ENCODE results near the gene ATXN1. TPM values are rescaled to one million over a fixed set of nuclear protein-coding genes. Genes with fewer than 3 reads are reported as not detected.

The ATXN1 gene
- total RNA-seq, 1 experiment from 2014 or later, result 20.8 TPM

DNA sequence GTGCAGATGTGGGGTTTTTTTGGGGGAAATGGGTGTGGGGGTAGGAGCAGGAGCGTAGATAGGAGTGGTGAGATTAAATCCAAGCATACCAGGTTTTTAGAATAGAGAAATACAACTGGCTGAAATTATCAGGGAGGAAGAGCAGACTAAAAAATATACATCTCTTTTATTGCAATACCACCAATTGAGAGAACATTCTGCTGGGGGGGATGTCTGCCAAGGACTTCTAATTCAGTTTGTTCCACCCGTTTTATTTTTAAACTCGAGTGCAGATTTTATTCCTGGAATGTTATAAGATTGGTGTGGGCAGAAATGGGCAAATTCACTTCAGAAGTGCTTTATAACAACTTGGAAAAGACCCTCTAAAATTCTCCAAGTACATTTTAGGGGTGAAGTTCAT is 330.2 kb downstream of the ATXN1 start:
- Histone ChIP-seq H3K27ac (no peak overlapping the region), H3K9me3 (replicated peaks) (no peaks in the 10 kb centered on the region), H3K27me3 (replicated peaks) (no peaks in the 10 kb centered on the region), H3K4me1 (replicated peaks) (peaks cover 8% of the 10 kb centered on the region; the same call in 1 of the 2 replicates), H3K36me3 (no peaks in the 10 kb centered on the region), H3K4me3 (no peak overlapping the region)
- no peak for DNase-seq (ENCODE audit: low read depth in 1 of 2, low spot score in 2 of 2)

DNA sequence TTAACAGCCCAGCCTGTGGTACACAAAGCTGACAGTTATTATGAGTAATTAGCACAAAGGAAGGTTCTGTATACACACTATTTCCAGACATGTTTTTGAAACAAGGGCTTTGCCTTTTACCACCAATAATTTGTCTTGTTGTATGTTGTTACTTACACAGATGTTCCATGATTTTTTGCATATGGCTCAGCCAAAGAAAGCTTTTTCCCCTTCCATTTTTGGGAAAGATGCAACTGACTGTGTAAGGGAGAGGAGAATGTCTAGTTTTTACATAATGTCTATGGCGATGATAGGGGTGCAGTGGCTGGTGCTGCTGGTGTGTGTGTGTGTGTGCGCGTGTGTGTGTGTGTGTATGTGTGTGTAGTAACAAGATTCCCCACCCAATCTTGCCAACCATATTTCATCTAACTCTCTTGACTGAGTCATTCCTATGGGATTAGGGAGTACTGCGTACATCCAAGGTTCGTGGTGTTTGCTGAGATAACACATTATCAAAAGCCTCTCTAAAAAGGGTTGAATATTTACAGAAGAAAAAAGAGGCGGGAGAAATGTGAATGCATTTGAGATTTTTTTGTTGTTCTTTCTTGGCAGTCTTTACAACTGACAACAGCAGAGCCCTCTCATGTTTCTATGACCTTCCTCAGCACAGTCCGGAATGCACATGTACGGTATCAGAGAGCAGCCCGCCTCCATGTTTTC is 330.7 kb downstream of the ATXN1 start:
- H3K4me1 ChIP-seq (replicated peaks), result peaks cover 8% of the 10 kb centered on the region; the same call in 1 of the 2 replicates
- no peak for DNase-seq (ENCODE audit: low read depth in 1 of 2, low spot score in 2 of 2)
- H3K27ac ChIP-seq, result no peak overlapping the region
- no peaks in the 10 kb centered on the region for H3K9me3 ChIP-seq (replicated peaks)
- H3K27me3 ChIP-seq (replicated peaks), result no peaks in the 10 kb centered on the region
- H3K36me3 ChIP-seq, result no peaks in the 10 kb centered on the region
- no peak overlapping the region for H3K4me3 ChIP-seq

DNA sequence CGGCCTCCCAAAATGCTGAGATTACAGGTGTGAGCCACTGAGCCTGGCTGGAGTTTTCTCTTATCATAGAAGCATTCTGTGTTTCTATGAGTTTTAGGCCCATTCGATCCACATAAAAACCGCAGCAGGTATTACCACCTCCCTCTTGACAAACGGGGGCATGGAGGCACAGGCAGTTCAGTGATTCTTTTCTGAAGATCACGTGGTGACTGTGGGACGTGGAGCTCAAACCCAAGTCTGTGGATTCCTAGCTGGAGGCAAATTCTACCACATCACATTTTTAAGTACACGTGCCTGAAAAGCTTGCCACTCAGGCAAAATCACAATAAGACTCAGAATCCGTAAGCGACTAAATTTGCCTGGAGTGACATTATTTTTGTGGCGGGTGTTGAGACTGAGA is 331.6 kb downstream of the ATXN1 start:
- Histone ChIP-seq H3K4me1 (replicated peaks) (peaks cover 7% of the 10 kb centered on the region; the same call in 1 of the 2 replicates), H3K4me3 (no peak overlapping the region), H3K27me3 (replicated peaks) (no peaks in the 10 kb centered on the region), H3K9me3 (replicated peaks) (no peaks in the 10 kb centered on the region), H3K36me3 (0 out of 2 replicates have a peak, but pooled peaks cover 3% of the 10 kb centered on the region), H3K27ac (no peak overlapping the region)
- no peak for DNase-seq (ENCODE audit: low read depth in 1 of 2, low spot score in 2 of 2)

DNA sequence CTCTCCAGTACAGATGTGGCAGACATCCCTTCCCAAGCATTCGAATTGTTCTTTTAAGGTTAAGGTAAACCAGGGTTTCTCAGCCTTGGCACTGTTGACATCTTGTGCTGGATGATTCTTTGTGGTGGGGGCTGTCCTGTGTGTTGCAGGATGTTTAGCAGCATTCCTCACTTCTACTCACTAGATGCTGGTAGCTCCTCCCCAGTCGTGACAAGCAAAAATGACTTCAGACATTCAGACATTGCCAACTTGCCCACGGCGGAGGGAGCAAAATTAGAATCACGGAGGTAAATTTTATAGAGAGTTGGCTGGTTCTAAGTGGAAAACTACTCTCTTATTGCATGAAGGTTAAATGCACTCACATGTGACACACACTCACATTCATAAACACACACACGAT is 334.1 kb downstream of the ATXN1 start:
- no peaks in the 10 kb centered on the region for H3K27me3 ChIP-seq (replicated peaks)
- H3K9me3 ChIP-seq (replicated peaks), result no peaks in the 10 kb centered on the region
- H3K4me3 ChIP-seq, result no peak overlapping the region
- no peaks in the 10 kb centered on the region for H3K4me1 ChIP-seq (replicated peaks)
- no peak overlapping the region for H3K27ac ChIP-seq
- no peak for DNase-seq (ENCODE audit: low read depth in 1 of 2, low spot score in 2 of 2)
- H3K36me3 ChIP-seq, result 0 out of 2 replicates have a peak, but pooled peaks cover 3% of the 10 kb centered on the region

DNA sequence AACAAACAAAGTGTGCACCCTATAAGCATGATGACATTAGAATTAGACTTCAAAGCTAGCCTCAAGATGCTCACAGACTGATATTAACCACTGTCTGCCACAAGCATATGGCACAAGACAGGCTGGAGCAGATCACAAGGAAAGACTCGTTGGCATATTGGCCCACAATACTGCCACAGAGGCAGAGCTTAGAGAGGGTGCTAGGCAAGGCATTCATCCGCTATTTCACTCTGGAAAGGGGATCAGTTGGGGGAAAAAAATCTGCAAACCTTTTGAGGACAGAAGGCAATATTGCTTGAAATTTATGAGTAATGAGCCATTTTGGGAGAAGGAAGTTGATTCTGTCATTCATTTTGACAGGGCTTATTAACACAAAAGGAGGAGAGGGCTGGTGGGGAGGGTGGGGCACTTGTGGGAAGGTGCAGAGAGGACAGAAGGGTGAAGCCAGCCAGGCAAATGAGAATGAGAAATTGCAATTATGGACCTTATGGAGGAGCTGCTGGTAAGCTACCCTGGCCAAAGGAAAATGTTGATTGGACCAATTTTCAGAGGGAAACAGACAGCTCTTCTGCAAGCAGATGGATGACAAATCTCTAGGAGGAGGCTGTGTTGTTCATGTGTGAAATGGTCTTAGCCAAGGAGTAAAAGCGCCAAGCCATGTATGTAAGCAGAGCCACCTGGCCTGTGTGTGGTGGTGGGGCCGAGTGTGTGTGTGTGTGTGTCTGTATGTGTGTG is 335.2 kb downstream of the ATXN1 start:
- DNase-seq (ENCODE audit: low read depth in 1 of 2, low spot score in 2 of 2), result no peak
- Histone ChIP-seq H3K27ac (no peak overlapping the region), H3K9me3 (replicated peaks) (no peaks in the 10 kb centered on the region), H3K4me1 (replicated peaks) (peaks cover 3% of the 10 kb centered on the region), H3K4me3 (no peak overlapping the region), H3K36me3 (0 out of 2 replicates have a peak, but pooled peaks cover 3% of the 10 kb centered on the region), H3K27me3 (replicated peaks) (no peaks in the 10 kb centered on the region)

DNA sequence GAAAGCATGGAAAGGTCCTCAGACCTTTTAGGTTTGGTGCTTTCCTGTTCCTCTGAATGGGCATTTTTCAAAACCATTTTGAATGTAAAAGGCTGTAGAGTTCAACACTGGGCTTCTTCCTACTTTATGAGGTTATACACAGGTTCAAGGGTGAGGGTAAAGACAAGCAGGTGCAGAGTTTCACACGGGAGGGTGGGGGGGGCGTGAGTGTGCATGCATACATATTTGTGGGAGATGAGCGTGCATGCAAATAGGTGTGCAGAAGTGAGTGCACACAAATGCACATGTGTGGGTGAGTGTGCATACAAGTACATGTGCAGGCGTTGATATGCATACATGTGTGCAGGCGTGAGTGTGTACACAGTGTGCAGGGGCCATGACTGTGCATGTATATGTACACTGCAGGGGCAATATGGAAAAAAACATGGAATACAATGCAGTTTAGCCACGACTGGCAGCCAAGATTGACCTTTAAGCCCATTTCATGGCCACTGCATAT is 339.7 kb downstream of the ATXN1 start:
- peak overlapping the region; percentile 25 for H3K27ac ChIP-seq
- H3K27me3 ChIP-seq (replicated peaks), result no peaks in the 10 kb centered on the region

DNA sequence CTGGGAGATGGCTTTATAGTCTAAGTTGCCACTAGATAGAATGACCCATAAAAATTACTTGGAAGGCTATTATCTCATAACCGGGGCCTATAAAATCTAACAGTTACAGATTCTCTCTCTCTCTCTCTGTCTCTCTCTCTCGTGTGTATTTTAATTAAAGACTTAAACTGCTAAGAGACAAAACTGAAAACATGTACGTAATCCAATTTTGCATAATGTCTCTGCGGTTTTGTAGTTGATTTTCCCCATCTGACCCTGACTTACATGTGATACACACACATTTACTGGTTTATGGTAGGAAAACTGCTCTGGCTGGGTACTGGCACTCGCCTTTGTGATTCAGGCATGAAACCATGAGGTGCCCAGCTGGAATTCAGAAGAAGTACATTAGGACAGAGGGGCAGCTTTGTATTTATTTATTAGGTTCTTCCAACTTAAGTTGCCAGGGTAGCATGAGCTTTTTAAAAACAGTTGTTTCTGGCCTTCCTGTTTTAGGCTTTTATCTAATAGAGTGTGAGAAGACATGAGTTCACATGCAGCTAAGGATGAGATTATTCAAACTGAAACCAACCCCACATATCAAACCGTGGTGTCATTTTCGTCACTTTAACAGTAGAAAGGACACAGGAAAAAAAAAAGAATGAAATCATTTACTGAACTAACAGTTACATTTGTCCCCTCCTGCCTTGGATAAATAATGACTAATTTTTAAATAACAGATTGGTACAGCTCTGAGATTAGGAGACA is 340.4 kb downstream of the ATXN1 start:
- Histone ChIP-seq H3K27me3 (replicated peaks) (no peaks in the 10 kb centered on the region), H3K9me3 (replicated peaks) (no peaks in the 10 kb centered on the region), H3K4me1 (replicated peaks) (peaks cover 7% of the 10 kb centered on the region), H3K36me3 (0 out of 2 replicates have a peak, but pooled peaks cover 3% of the 10 kb centered on the region), H3K27ac (peak overlapping the region; percentile 25), H3K4me3 (no peak overlapping the region)
- peak in 1 of 2 experiments; percentile 33 for DNase-seq (ENCODE audit: low read depth in 1 of 2, low spot score in 2 of 2)

More for the DNA sequence above, 339.7 kb downstream of the ATXN1 start:
- no peaks in the 10 kb centered on the region for H3K9me3 ChIP-seq (replicated peaks)
- 0 out of 2 replicates have a peak, but pooled peaks cover 3% of the 10 kb centered on the region for H3K36me3 ChIP-seq
- DNase-seq (ENCODE audit: low read depth in 1 of 2, low spot score in 2 of 2), result no peak
- no peak overlapping the region for H3K4me3 ChIP-seq
- peaks cover 7% of the 10 kb centered on the region for H3K4me1 ChIP-seq (replicated peaks)

DNA sequence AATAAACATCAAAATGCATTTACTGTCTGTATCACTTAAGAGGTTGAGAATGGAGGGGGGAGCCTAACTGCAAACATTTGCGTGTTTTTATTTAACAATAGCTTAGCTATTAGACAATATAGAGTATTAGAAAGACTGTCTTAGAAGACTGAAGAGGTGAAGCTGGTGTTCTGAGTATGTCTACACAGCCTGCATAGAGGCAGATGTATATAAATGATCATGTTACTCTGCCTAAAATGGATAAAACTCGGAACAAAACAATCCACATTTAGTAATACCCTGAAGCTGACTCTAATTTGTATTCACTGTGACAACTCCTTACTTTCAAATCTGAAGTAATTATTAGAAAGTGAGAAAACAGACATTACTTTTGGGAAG is 340.9 kb downstream of the ATXN1 start:
- Histone ChIP-seq H3K27me3 (replicated peaks) (no peaks in the 10 kb centered on the region), H3K27ac (peak overlapping the region; percentile 25; the same call in 1 of the 2 replicates), H3K4me3 (no peak overlapping the region), H3K36me3 (0 out of 2 replicates have a peak, but pooled peaks cover 3% of the 10 kb centered on the region), H3K9me3 (replicated peaks) (no peaks in the 10 kb centered on the region), H3K4me1 (replicated peaks) (peaks cover 7% of the 10 kb centered on the region)
- DNase-seq (ENCODE audit: low read depth in 1 of 2, low spot score in 2 of 2), result no peak

DNA sequence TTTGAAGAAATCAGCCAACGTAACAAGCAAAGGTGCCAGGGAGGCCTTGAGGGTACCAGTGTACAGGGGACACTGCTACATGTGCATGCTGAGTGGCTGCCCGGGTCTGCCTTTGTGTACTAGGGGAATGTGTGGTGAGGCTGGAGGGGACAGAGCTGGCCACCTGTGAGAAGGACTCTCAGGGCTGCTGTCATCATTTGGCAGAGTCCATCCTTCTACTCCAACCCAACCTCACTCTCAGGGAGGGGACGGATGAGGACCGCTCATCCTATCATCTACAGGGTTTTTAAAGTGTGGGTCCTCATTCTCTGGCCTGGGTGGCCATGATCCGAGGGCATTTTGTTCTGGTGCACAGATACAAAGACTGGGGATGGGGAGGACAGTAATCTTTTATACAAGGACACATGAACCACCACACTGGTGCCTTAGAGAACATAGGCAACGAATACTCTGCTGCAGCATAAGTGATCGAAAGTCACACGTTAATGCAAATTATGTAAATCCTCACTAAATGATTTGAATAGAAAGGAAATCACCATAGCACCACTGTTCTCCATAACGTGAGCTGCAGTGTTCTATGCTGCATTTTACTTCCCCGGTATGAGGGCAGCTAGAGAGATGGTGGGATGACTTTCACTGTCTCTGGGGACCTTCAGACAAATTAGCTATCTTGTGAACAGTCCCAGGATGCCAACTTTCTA is 341.5 kb downstream of the ATXN1 start:
- H3K27ac ChIP-seq, result no peak overlapping the region
- no peak for DNase-seq (ENCODE audit: low read depth in 1 of 2, low spot score in 2 of 2)
- H3K9me3 ChIP-seq (replicated peaks), result no peaks in the 10 kb centered on the region
- H3K27me3 ChIP-seq (replicated peaks), result no peaks in the 10 kb centered on the region
- peaks cover 7% of the 10 kb centered on the region for H3K4me1 ChIP-seq (replicated peaks)
- no peak overlapping the region for H3K4me3 ChIP-seq
- no peaks in the 10 kb centered on the region for H3K36me3 ChIP-seq

DNA sequence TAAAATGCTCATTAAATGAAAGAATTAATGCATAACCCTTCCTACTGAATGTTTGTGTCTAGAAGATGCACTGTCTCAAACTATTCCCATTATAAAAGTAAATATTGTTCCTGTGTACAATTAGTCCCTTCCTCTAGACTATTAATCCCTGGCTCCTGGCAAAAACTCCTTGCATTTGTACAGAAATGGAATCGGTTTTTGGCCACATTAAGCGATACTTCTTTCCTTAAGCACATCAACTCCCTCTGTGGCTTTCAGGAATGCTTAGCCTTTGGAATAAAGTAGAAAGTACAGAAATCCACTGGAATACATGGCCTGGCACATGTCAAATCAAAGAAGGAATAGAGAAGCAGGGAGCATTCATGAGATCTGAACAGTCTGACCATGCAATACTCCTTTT is 343.1 kb downstream of the ATXN1 start:
- no peaks in the 10 kb centered on the region for H3K36me3 ChIP-seq
- H3K27me3 ChIP-seq (replicated peaks), result no peaks in the 10 kb centered on the region
- no peak for DNase-seq (ENCODE audit: low read depth in 1 of 2, low spot score in 2 of 2)
- no peak overlapping the region for H3K4me3 ChIP-seq
- H3K27ac ChIP-seq, result no peak overlapping the region
- no peaks in the 10 kb centered on the region for H3K9me3 ChIP-seq (replicated peaks)
- peaks cover 18% of the 10 kb centered on the region for H3K4me1 ChIP-seq (replicated peaks)

DNA sequence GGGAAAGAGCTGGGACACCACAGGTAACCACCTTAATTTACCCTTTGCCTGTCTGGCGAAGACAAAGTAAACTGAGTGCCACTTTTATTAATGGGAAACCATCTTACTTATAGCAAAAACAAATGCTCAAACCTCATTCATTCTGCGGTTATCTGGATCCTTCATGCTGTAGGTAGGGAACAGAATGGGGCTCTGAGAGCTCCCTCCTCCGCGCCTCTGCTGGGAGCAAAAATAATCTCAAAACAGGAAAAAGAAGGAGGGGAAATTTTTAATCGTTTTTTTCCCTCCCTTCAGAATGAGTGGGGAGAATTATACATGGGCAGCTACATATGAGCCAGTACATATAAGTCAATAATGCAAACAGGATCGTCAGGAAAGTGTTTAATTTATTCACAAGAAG is 345.6 kb downstream of the ATXN1 start:
- Histone ChIP-seq H3K36me3 (no peaks in the 10 kb centered on the region), H3K4me3 (no peak overlapping the region), H3K27me3 (replicated peaks) (no peaks in the 10 kb centered on the region), H3K4me1 (replicated peaks) (peaks cover 12% of the 10 kb centered on the region), H3K27ac (no peak overlapping the region), H3K9me3 (replicated peaks) (no peaks in the 10 kb centered on the region)
- DNase-seq (ENCODE audit: low read depth in 1 of 2, low spot score in 2 of 2), result no peak

DNA sequence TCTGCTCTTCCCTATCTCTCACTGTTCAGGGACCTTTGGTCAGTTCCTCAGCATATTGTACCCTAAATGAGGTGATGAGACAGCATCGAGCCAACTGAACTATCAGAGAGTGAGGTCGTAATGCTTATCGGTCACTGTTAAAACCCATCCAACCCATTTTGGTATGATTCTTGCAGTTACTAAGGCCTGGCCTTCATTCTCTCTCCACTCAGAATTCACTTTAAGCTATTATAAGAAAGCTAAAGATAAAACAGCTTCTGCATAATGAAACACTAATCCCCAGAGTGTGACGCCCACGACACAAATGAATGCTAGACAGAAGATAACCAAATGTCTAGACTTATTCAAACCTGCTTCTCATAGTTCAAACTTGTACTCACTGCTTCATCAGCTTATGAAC is 347.1 kb downstream of the ATXN1 start:
- H3K4me1 ChIP-seq (replicated peaks), result peaks cover 11% of the 10 kb centered on the region
- H3K36me3 ChIP-seq, result no peaks in the 10 kb centered on the region
- H3K27me3 ChIP-seq (replicated peaks), result no peaks in the 10 kb centered on the region
- H3K4me3 ChIP-seq, result no peak overlapping the region
- H3K27ac ChIP-seq, result peak overlapping the region; percentile 59
- DNase-seq (ENCODE audit: low read depth in 1 of 2, low spot score in 2 of 2), result peak in 1 of 2 experiments; percentile 38
- H3K9me3 ChIP-seq (replicated peaks), result no peaks in the 10 kb centered on the region

DNA sequence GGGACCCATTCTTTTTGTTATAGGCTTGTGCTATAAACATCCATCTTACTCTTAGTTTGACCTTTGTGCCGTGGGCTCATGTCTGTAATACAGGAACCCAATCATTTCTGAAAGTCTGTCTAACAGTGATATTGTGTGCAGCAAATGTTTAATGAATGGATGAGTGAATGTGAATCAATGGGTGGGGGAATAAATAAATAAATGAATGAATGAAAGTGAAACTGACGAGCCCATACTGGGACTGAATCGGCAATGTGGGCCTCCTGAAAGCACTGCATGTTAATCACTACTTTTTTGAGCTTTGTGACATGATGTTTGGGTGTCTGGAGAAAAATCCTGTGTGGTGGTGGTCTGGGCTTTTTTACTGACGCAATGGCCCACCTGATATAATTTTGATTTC is 347.9 kb downstream of the ATXN1 start:
- Histone ChIP-seq H3K9me3 (replicated peaks) (no peaks in the 10 kb centered on the region), H3K27me3 (replicated peaks) (no peaks in the 10 kb centered on the region), H3K36me3 (no peaks in the 10 kb centered on the region), H3K27ac (peak overlapping the region; percentile 59), H3K4me3 (peak overlapping the region; percentile 28), H3K4me1 (replicated peaks) (peaks cover 11% of the 10 kb centered on the region)
- DNase-seq (ENCODE audit: low read depth in 1 of 2, low spot score in 2 of 2), result peak in 1 of 2 experiments; percentile 54

Measured in SJSA1 (cell line).